HepG2 (cell line): ENCODE results near the gene STX2. TPM values are rescaled to one million over a fixed set of nuclear protein-coding genes. Genes with fewer than 3 reads are reported as not detected.

Experiments
- CBX2 ChIP-seq, 2 experiments: fragments of 200-600 bp in 1 of 2; sonication (generic); formaldehyde crosslinking in 1 of 2; IDR thresholded peaks; 2 replicates each; pipeline versions ENCODE4 v1.7.0 to v1.8.1; 2018 to 2022; ENCODE audit warnings: low read depth in 2 of 2, low read length in 1 of 2, mild to moderate bottlenecking in 1 of 2, missing genetic modification reagents in 1 of 2
- E2F1 ChIP-seq: sonication (generic); formaldehyde crosslinking; IDR thresholded peaks from 2 replicates; pipeline ENCODE4 v1.5.0; 2020; ENCODE audit warnings: missing genetic modification reagents
- EED ChIP-seq: sonication (generic); formaldehyde crosslinking; IDR thresholded peaks from 2 replicates; pipeline ENCODE4 v1.5.0; 2020; ENCODE audit warnings: mild to moderate bottlenecking, missing genetic modification reagents
- ETS1 ChIP-seq: sonication (generic); formaldehyde crosslinking; IDR thresholded peaks from 2 replicates; pipeline ENCODE4 v1.4.0; 2020; ENCODE audit warnings: missing genetic modification reagents
- GABPA ChIP-seq, 2 experiments: IDR thresholded peaks; 2 replicates each; pipeline ENCODE4 v1.6.1; 2011 to 2016; ENCODE audit warnings: low read depth in 2 of 2, low read length in 1 of 2, missing biosample characterization in 1 of 2, missing genetic modification characterization in 1 of 2
- GATAD1 ChIP-seq: IDR thresholded peaks from 2 replicates; pipeline ENCODE4 v1.6.1; 2016; ENCODE audit warnings: missing genetic modification reagents, missing compliant biosample characterization
- GMEB2 ChIP-seq: IDR thresholded peaks from 2 replicates; pipeline ENCODE4 v1.6.1; 2016; ENCODE audit warnings: missing biosample characterization, missing genetic modification reagents, low read depth
- MXD4 ChIP-seq: IDR thresholded peaks from 2 replicates; pipeline ENCODE4 v1.6.1; 2016; ENCODE audit warnings: mild to moderate bottlenecking, missing biosample characterization, missing genetic modification reagents
- SATB2 ChIP-seq: sonication (generic); formaldehyde crosslinking; IDR thresholded peaks from 2 replicates; pipeline ENCODE4 v1.5.0; 2020; ENCODE audit warnings: missing genetic modification reagents
- SIX1 ChIP-seq: sonication (generic); formaldehyde crosslinking; IDR thresholded peaks from 2 replicates; pipeline ENCODE4 v1.4.0; 2020; ENCODE audit warnings: missing genetic modification reagents, borderline replicate concordance
- SMAD3 ChIP-seq: sonication (generic); formaldehyde crosslinking; IDR thresholded peaks from 2 replicates; pipeline ENCODE4 v1.4.0; 2020; ENCODE audit warnings: missing genetic modification reagents
- SRSF9 ChIP-seq: fragments of 200-400 bp; formaldehyde crosslinking; IDR thresholded peaks from 2 replicates; pipeline ENCODE4 v1.6.1; 2018; ENCODE audit warnings: borderline replicate concordance, mild to moderate bottlenecking, low read depth, low read length; ENCODE audit not compliant: insufficient read depth, poor library complexity, severe bottlenecking
- TCF7L2 ChIP-seq: IDR thresholded peaks from 2 replicates; pipeline ENCODE4 v1.6.1; 2011; ENCODE audit warnings: mild to moderate bottlenecking, low read depth, low read length, moderate library complexity
- U2AF1 ChIP-seq: fragments of 200-400 bp; formaldehyde crosslinking; optimal IDR thresholded peaks from 2 replicates; pipeline ENCODE3; 2017; ENCODE audit warnings: mild to moderate bottlenecking, low read depth, low read length
- ZBTB21 ChIP-seq: sonication (generic); formaldehyde crosslinking; IDR thresholded peaks from 2 replicates; pipeline ENCODE4 v1.4.0; 2020; ENCODE audit warnings: missing genetic modification reagents
- ZNF496 ChIP-seq: sonication (generic); formaldehyde crosslinking; IDR thresholded peaks from 2 replicates; pipeline ENCODE4 v1.8.1; 2023; ENCODE audit warnings: mild to moderate bottlenecking, moderate library complexity, missing genetic modification reagents; ENCODE audit not compliant: insufficient replicate concordance
- ZNF543 ChIP-seq: sonication (generic); formaldehyde crosslinking; IDR thresholded peaks from 2 replicates; pipeline ENCODE4 v1.4.0; 2020; ENCODE audit warnings: mild to moderate bottlenecking, missing genetic modification reagents
- ZNF740 ChIP-seq: sonication (generic); formaldehyde crosslinking; IDR thresholded peaks from 2 replicates; pipeline ENCODE4 v1.4.0; 2020; ENCODE audit warnings: missing genetic modification reagents
- ZNF800 ChIP-seq: sonication (generic); formaldehyde crosslinking; IDR thresholded peaks from 2 replicates; pipeline ENCODE4 v1.4.0; 2020; ENCODE audit warnings: missing genetic modification reagents
- ZSCAN5A ChIP-seq: sonication (generic); formaldehyde crosslinking; IDR thresholded peaks from 2 replicates; pipeline ENCODE4 v1.8.0; 2022; ENCODE audit warnings: mild to moderate bottlenecking, missing genetic modification reagents, borderline replicate concordance
- polyA plus RNA-seq, 8 experiments: library from polyadenylated mRNA; depleted of rRNA in 3 of 8; stranded (reverse) in 7 of 8; unstranded in 1 of 8; fragments of >200 nt; fragmentation: Illumina TruSeq in 4 of 8; extraction: Trizol in 4 of 8; gene quantifications; 2 replicates each; pipeline versions ENCODE4 v1.2.1 to v1.2.3, GENCODE V29; 2011 to 2016; ENCODE audit warnings: low read depth in 4 of 8, missing spikeins in 1 of 8, mixed read lengths in 1 of 8; ENCODE audit not compliant: insufficient read depth in 1 of 8
- total RNA-seq, 5 experiments: library from RNA; depleted of rRNA; stranded (reverse); fragments of >200 nt; fragmentation: Illumina TruSeq; extraction: Trizol; gene quantifications; 2 replicates each; pipeline ENCODE4 v1.2.3, GENCODE V29; 2016; ENCODE audit warnings: low read depth in 1 of 5

Gene STX2
- total and polyA plus RNA-seq, 2 of the 13 experiments (the other 11 are each of a cell fraction or from before 2014, with no cell fraction given): 13.4 to 25.1 TPM

GRCh38 chr12:130871286-130872178, 32.5 kb upstream of the STX2 start, which contains the start of gene RAN (continued):
- TF ChIP-seq ETS1 (CRISPR knock-in tag) (peak; percentile 91), ZBTB21 (no peak), CBX2 (IDR thresholded peaks at IDR 0.05; ENCODE audit: low read depth, low read length) (no peak), CBX2 (CRISPR knock-in tag; IDR thresholded peaks at IDR 0.05; ENCODE audit: low read depth) (no peak), SMAD3 (CRISPR knock-in tag) (no peak; the same call in 1 of the 2 replicates), GATAD1 (CRISPR knock-in tag) (0 out of 2 replicates have a peak, but pooled peaks have one; percentile 18), ZNF740 (CRISPR knock-in tag) (peak; percentile 69; the same call in 1 of the 2 replicates), ZNF496 (CRISPR knock-in tag) (no peak), SIX1 (CRISPR knock-in tag) (no peak), ZNF800 (no peak), GABPA (IDR thresholded peaks at IDR 0.05; ENCODE audit: low read depth, low read length) (no peak), GABPA (CRISPR knock-in tag; IDR thresholded peaks at IDR 0.05; ENCODE audit: low read depth) (no peak), U2AF1 (no peak), E2F1 (CRISPR knock-in tag) (peak; percentile 65; the same call in 1 of the 2 replicates), MXD4 (CRISPR knock-in tag) (peak; percentile 54; the same call in 1 of the 2 replicates), SRSF9 (no peak), ZNF543 (no peak), TCF7L2 (no peak), SATB2 (CRISPR knock-in tag) (0 out of 2 replicates have a peak, but pooled peaks have one; percentile 64), EED (CRISPR knock-in tag) (no peak), GMEB2 (CRISPR knock-in tag) (peak; percentile 50; the same call in 1 of the 2 replicates), ZSCAN5A (no peak)
